ENCODE data around the gene C4A.
"Not testable (repeated sequence)": the region's sequence is repeated elsewhere in the genome, so short reads cannot be mapped to it uniquely, and the experiment has no call there.

Gene C4A

DNA sequence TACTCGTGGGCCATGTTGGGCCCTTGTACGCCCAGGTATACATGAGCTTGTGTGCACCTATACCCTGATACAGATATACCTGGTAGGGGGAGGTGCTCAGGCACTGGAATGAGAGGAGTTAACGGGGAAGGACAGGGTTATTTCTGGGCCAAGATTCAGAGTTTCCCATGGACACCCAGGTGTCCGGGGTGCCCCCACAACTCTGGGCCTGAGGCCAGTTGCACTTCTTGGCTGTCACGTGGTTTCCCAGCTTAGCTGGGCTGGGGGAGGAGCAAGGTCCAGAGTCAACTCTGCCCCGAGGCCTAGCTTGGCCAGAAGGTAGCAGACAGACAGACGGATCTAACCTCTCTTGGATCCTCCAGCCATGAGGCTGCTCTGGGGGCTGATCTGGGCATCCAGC lies at the start of gene C4A:
TSS of gene C4A (plus strand) at position 314 of the 400 bp plus-strand sequence. CDS start at position 365, 51 bp downstream.
- not testable (repeated sequence) for DNase-seq (ENCODE audit: extremely low read depth, low read depth)

GRCh38 chr6:31932137-31932536 lies 49.7 kb upstream of the C4A start:
- not testable (repeated sequence) for DNase-seq (ENCODE audit: extremely low read depth, low read depth)

GRCh38 chr6:31933537-31933936 lies 48.3 kb upstream of the C4A start:
- no peak for DNase-seq (ENCODE audit: extremely low read depth, low read depth)
- TF ChIP-seq, protein P1, sequence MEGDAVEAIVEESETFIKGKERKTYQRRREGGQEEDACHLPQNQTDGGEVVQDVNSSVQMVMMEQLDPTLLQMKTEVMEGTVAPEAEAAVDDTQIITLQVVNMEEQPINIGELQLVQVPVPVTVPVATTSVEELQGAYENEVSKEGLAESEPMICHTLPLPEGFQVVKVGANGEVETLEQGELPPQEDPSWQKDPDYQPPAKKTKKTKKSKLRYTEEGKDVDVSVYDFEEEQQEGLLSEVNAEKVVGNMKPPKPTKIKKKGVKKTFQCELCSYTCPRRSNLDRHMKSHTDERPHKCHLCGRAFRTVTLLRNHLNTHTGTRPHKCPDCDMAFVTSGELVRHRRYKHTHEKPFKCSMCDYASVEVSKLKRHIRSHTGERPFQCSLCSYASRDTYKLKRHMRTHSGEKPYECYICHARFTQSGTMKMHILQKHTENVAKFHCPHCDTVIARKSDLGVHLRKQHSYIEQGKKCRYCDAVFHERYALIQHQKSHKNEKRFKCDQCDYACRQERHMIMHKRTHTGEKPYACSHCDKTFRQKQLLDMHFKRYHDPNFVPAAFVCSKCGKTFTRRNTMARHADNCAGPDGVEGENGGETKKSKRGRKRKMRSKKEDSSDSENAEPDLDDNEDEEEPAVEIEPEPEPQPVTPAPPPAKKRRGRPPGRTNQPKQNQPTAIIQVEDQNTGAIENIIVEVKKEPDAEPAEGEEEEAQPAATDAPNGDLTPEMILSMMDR (IDR thresholded peaks at IDR 0.05; ENCODE audit: low read depth, low read length), result no peak

- TF ChIP-seq, protein P1 (IDR thresholded peaks at IDR 0.05; ENCODE audit: low read depth, low read length), result no peak
Observed at GRCh38 chr6:31935021-31935420, 46.8 kb upstream of the C4A start.

GRCh38 chr6:31935823-31936222 lies 46.0 kb upstream of the C4A start:
- TF ChIP-seq, protein P1 (IDR thresholded peaks at IDR 0.05; ENCODE audit: low read depth, low read length), result no peak
- DNase-seq (ENCODE audit: extremely low read depth, low read depth), result no peak

More at GRCh38 chr6:31935021-31935420, 46.8 kb upstream of the C4A start:
- no peak for DNase-seq (ENCODE audit: extremely low read depth, low read depth)

DNA sequence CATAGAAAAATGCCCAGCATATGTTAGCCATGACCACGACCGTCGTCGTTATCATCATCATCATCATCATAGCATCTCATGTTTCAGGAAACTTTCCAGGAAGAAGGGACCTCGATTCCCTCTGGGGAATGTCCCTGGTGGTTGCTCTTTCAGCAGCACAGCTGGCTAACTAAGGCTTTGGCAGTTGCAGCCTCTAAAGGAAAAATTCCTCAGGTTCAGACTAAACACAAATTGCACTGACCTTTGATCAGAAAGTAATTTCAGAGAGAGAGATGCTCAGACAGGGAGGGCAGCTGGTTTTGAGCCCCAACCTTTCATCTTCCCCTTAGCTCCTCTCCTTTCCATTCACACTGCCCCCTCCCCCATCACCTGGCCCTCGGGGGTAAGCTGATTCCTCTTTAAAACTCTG lies 41.6 kb upstream of the C4A start:
- DNase-seq (ENCODE audit: extremely low read depth, low read depth), result no peak

GRCh38 chr6:31943742-31944141 lies 38.1 kb upstream of the C4A start:
- no peak for DNase-seq (ENCODE audit: extremely low read depth, low read depth)
- TF ChIP-seq, protein P1 (IDR thresholded peaks at IDR 0.05; ENCODE audit: low read depth, low read length), result no peak

More for the DNA sequence above, 41.6 kb upstream of the C4A start:
- TF ChIP-seq, protein P1 (IDR thresholded peaks at IDR 0.05; ENCODE audit: low read depth, low read length), result no peak

DNA sequence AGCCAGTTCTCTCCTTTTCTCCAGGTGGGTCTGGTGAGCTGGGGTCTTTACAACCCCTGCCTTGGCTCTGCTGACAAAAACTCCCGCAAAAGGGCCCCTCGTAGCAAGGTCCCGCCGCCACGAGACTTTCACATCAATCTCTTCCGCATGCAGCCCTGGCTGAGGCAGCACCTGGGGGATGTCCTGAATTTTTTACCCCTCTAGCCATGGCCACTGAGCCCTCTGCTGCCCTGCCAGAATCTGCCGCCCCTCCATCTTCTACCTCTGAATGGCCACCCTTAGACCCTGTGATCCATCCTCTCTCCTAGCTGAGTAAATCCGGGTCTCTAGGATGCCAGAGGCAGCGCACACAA lies 36.7 kb upstream of the C4A start:
- DNase-seq (ENCODE audit: extremely low read depth, low read depth), result no peak
- TF ChIP-seq, protein P1 (IDR thresholded peaks at IDR 0.05; ENCODE audit: low read depth, low read length), result no peak

All from AG09319 (cell line).